HG02852 (cell line): ENCODE measurements around the gene SH3BGRL2.

ENCODE experiments used
- ATAC-seq: cut with Tn5 transposase; IDR thresholded peaks from one replicate; pipeline ENCODE4 v1.9.1; 2021; ENCODE audit warnings: mild to moderate bottlenecking, moderate library complexity; ENCODE audit not compliant: unreplicated experiment

The SH3BGRL2 gene

DNA sequence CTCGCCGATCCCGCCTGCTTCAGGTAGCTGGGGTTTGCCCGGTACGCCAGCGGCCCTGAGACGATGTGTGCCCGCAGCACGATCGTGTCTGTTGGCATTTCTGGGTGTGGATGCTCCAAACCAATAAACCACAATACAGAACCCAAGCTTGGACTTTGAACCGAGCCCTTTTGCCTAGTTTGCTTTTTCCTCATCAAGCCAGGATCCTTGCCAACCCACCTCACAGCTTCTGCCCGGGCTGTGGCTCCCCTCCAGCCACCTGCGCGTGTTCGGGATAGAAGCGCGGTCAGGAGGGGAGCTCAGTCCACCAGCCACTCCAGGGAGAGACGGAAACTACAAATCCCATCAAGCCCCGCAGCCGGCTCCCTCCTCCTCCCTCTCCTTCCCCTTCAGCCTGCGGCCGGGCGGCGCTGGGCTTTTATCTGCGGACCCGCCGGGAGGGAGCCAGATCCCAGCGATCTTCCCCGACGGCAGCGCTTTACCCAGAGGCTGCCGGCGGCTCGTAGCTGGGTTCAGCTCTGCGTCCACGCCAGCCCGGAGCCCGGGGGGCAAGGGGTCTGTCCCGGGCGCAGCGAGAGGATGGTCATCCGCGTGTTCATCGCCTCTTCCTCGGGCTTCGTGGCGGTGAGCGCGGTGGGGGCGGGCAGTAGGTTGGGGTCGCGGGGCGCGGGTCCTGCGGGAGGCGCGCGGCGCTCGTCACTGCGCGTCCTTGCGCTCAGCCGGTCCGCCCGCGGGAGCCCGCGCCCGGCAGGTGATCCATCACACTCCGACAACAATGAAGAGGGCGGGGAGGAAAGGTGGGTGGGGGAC lies at the start of gene SH3BGRL2:
TSS of gene SH3BGRL2 (plus strand) at position 447 of the 810 bp plus-strand sequence. CDS start at position 580, 133 bp downstream.
- ATAC-seq, result peak; percentile 57

DNA sequence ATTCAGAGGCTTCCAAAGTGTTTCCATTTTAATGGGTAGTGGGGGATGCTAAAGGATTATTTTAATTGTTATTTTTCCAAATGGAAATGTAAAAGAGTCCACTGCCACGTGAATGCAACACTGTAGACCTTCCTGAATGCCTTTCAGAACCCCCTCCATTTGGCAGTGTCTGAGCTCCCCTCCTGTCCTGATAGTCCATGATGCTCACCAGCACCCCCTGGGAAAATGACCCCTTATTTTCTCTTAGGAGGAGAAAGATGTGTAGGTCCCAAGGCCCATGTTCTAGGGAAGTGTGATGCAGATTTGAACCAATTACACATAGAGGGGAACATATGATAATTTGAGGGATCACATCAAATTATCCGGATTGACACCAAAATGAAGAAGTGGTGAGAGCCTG lies 46.8 kb upstream of the SH3BGRL2 start:
- ATAC-seq, result no peak

DNA sequence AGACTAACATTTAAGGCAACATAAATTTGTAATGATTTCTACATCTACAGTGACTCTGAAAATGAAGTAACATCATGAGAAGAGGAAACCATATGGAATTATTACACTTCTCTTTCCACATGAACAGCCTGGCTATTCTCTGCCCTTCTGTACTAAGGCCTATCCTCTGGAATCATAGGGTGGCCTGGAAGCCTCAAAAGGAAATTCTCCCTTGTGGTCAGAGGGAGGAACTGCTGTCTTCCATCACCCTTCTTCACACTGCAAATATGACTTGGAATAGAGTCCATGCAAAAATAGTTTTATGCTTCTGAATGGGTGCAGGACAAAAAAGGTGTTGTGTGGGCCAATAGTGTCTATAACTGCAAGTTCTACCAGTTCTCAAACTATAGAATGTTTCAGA lies 44.6 kb upstream of the SH3BGRL2 start:
- no peak for ATAC-seq

DNA sequence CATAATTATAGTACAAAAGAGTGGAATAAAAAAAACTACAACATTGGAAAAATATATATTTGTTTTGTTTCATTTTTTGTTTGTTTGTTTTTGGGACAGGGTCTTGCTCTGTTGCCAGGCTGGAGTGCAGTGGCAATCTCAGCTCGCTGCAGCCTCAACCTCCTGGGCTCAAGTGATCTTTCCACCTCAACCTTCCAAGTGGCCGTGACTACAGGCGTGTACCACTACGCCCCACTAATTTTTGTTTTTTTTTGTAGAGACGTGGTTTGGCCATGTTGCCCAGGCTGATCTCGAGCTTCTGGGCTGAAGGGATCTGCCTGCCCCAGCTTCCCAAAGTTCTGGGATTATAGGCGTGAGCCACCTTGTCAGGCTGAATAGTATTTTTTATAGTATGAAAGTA lies 41.4 kb upstream of the SH3BGRL2 start:
- ATAC-seq, result no peak

DNA sequence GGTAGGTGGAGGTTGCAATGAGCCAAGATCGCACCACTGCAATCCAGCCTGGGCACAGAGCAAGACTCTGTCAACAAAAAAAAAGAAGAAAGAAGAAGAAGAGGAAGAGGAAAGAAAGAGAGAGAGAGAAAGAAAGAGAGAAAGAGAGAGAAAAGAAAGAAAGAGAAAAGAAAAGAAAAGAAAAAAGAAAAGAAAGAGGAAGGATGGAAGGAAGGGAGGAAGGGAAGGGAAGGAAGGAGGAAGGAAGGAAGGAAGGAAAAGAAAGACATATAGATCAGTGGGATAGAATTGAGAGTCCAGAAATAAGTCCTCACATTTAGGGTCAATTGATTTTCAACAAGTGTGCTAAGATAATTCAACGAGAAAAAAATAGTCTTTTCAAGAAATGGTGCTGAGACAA lies 34.0 kb upstream of the SH3BGRL2 start:
- no peak for ATAC-seq

DNA sequence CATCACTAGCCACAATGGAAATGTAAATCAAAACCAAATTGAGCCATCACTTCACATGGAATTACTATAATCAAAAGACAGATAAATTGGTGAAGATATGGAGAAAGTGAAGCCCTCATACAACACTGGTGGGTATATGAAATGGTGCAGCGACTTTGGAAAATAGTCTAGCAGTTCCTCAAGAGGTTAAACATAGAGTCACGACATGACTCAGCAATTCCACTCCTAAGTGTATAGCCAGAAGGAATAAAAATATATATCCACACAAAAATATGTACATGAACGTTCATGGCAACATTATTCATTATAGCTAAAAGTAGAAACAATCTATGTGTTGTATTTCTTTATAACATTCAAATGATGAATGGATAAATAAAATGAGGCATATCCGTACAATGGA lies 33.1 kb upstream of the SH3BGRL2 start:
- ATAC-seq, result no peak

DNA sequence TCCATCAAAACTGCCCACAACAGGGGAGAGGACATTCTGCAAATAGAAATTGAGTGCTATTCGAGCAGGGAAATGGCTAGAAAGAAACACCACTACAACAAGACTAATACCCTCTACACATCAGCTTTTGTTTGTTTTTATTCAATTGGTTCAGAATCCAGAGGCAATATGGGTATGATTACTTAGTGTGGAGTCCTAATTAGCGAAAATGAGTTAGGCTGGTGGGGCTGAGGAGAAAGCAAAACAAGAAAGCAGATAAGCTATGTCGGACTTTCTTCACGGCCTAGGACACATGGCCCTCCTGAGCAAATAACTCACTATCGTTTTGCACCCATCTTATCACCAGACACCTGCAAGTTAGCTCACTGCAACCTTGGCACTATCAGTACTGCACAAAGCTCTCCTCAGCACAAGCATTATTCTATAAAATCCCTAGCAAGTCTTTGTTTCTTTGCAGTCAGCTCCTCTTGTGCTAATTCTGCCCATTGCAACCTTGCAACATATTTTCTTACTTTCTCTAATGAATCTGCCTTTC lies 31.3 kb upstream of the SH3BGRL2 start:
- no peak for ATAC-seq

DNA sequence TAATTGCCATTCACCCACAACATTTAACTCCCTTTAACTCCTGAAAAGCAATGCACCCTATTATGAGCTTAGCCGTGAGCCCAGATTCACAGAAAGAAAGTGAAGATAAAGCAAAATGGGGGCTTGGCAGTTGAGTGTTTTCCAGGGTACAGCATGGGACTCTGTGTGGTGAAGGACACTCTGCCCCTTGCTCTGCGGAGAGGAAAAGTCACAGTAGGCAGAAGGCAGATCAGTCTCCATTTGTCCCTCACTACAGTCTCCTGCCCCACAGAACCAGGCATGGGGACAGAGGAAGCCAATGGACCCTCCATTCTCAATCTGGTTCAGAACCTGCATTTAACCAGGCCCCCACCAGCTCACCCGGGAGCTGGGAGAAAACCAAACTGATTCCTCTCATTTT lies 30.8 kb upstream of the SH3BGRL2 start:
- ATAC-seq, result no peak

DNA sequence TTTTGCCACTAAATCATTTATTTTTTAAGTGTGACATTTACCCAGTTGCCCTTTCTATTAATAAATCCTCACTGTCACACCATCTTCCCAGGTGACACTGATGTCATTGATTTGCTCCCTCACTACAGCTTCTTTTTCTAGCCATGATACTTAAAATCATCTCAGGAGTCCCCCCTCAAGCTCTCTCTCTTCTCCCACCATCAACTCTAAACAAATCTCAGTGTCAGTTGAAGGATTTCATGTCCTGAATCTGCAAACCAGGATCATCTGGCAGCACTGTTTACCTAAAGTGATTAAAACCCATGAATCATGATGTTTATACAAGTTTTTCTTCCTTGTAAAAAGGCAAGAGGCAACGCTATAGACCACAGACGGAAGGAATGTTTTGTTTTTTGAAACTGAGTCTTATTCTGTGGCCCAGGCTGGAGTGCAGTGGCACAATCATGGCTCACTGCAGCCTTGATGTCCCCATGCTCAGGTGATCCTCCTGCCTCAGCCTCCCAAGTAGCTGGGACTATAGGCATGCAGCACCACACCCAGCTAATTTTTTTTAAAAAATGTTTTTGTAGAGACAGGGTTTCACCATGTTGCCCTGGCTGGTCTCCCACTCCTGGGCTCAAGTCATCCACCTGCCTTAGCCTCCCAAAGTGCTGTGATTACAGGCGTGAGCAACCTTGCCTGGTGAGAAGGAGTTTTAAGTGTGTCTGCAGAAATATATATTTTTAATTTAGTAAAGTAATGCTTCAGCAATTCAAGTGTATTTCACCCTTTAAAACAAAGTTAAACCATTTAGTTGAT lies 30.1 kb upstream of the SH3BGRL2 start:
- ATAC-seq, result no peak

DNA sequence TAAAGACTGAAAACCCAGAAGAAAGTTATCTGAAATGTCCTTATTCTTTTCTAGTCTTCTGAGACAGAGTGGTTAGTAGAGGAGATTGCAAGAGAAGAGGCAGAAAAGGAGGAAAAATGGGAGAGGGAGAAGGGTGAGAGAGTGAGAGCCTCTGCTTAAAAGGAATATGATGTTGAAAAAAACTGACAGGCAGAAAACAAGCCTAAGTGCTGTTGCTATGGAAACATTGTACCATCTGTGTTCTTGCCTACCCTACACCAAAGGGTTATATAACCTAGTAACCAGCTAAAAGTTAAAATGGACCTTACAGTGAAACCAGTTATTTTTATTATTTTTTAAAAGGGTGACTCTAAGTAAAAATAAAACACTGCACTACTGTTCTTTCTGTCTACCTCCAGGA lies 28.3 kb upstream of the SH3BGRL2 start:
- ATAC-seq, result no peak

DNA sequence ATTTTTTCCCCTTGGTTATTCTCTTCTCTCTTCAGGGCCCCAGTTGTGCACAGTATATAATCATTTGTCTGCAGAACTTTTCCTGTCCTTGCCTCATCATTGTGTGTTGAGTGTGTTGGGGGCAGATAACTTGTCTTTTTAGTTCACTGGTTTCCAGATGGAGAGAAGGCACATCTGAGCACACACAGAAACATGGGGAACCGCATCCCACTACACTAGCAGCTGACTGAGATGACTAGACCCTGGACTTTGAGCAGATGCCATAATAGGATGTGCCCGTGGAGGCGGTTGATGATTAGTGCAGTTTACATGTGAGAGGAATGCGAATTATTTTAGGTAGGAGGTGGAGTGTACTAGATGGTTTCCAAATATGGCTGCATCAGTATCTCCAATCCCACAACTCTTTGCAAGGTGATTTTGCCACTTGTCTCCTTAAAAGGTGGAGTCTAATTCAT lies 26.5 kb upstream of the SH3BGRL2 start:
- ATAC-seq, result no peak

DNA sequence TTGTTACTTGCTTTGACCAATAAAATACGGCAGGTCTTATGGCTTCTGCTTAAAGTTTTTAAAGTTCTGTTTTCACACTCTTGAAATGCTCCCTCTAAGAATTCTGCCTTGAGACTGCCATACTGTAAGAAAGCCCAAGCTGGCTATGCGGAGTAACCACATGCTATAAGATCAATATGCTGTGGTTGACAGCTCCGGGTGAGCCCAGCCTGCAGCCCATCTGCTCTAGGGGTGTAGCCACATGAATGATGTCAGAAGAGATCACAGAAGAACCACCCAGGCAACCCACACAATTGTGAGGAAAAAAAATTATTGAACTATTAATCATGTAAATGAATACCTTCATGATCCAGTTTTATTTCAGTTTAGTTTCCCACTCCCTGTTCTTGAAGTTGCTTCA lies 26.1 kb upstream of the SH3BGRL2 start:
- ATAC-seq, result no peak

DNA sequence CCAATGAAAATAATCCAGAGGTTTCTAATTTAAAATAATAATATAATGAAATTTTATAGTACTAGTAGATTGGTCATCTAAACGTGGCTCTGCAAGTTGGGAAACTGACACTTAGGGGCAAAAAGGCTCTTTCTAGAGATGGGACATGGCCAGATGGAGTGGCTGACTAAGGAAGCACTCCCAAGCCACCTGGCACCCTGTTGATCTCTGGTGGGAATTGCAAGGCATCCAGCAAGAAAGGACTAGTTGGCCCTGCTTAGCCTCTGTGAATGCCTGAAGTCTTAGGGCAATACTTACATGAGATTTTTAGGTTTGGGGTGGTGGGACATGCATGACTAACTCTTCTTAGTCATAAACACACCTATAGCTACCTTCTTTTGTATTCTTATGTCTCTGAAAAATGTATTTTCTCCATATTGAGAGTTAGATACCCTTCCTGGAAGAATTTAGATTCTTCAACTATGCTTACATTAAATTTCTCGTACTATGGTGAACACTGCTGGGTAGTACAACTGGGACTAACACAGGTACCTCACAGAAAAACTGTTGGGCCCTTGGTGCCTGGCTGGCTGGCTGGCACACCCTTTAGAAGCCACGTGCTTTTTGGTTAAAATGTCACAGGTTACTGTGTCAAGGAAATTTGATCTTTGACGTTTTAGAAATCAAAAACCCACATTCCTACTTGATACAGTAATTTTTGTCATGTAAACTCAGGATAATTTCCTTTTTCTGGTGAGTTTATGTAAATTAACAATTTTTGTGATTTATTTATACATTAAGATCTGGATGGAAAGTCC lies 25.0 kb upstream of the SH3BGRL2 start:
- ATAC-seq, result no peak

DNA sequence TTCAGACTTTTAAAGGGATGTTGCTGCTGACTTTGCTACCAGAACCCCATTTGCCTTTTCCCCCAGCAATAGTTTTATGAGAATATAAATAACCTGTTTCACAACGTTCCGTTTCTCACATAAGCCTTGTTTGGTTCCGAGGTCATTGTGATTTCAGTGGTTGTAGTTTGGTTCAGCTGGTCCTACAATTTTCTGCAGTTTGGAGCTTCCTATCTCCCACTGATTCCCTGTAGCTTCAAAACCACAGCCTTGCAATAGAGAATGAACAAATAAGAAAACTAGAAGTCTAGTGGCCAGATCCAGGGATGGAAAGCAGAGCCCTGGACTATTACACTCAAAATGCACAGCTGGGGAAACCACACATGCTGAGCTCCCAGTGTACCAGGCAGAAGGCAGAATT lies 24.1 kb upstream of the SH3BGRL2 start:
- ATAC-seq, result no peak

DNA sequence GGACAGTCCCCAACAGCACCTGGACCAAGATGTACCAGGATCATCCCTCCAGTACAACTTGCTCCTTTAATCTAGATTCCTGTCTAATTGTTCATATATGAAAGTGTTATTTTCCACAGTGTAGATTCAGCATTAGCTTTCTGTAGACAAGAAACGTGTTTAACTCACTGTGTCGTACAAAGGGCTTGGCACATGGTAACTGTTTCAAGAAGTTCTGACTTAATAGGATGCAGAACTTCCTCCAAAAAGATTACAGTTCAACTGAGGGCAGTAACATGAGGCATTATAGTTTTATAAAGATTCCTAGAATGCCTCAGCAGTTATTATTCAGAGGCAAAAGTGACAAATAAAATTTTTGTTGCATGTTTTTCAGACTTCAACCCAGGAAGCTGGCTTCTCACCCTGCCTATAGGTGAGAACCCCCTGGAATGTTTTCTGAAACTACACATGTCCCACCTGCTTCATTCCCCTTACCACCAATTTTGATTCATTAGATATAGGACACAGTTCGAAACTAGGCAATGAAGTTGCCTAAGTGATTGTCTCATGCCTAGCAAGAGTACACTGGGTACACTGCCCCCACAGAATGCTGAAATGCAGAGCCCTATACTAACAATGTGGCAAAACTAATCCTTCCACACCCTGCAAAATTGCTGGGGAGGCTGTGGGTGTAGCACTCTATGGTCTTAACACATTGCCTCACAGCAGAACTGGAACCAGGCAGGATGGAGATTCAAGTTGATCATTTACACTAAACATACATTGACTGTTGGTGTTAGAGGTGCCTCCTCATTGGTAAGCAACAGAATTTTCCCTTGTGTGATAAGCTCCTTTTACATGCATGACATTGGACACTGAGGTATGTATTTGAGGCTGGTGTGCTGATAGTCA lies 22.6 kb upstream of the SH3BGRL2 start:
- no peak for ATAC-seq

DNA sequence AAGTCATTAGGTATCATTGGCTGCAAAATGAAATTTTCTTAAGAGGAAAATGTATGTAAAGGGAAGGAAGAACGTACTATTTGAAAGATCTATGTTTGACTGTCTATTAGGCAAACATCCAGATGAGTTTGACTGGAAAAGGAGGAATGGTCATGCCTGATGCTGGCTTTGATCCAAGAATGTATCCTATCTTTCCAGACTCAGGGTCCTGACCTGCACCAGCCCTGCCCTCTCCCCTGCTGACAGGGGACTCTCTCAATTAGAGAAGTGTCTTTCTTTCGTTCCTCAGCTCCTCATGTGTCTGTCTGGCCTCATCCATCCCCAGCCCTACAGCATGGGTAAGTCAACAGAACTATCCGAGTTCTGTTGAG lies 21.9 kb upstream of the SH3BGRL2 start:
- no peak for ATAC-seq

DNA sequence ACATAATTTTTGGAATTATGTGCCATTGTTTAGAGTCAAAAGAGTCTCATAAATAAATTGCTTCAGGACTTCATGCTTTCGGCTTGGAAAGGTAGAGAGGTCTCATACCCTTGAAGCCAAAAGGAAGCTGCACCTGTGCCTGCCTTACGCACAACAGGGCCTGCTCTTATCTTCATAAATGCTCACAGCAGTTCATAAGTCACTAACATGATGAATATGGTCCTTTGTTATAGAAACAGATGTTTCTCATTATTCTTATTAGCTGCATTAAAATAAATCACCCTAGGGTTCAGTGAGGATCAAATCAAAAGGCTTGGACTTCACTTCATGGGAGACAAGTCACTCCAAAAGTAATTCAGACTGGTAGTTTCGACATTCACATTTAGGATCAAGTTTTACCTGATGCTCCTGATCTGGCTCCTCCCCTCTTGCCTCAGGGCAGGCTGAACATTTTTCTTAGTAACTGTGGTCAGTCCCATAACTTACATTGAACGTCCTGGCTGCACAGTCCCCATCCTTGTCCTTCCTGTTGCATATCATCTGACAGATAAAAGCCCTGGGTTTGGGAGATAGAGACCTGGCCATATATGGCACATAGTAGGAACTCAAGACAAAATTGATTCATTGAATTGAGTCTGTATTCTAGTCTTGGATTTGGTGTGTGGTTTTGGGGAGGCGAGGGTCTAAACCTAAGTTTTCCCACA lies 20.7 kb upstream of the SH3BGRL2 start:
- ATAC-seq, result no peak

DNA sequence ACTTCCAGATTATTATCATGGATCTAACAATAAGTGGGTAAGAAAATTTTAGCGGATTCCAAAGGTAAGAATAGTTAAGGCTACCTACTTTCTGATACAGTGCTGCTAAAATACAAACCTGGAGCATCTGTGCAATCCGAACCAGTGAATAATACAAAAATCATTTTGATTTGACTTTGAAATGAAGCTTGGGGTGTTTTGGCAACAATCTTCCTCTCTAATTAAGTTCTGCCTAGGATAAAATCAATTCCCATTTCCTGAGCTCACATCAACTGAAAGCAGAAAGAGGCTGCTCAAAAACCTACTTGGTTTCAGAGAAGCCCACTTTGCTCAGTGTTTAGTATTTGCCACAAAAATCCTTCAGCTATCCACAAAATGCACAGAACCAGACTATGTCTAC lies 18.7 kb upstream of the SH3BGRL2 start:
- ATAC-seq, result no peak

DNA sequence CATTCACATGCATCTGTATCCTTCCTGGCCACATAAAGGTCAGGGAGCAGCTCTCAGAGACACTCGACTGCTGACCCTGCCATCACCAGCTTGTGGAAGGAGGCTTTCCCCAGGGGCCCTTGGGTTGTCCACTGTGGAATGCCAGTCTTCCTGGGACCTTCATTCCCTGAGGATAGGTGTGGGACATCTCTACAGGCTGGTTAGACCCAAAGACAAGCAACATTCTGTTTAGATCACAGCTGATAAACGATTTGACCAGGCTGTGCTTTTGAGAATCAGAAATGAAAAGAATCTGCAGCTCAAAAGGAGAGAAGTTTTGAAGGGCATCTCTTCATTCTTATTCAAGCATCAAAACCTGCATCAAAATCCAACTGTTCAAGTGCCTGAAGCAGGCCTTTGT lies 18.2 kb upstream of the SH3BGRL2 start:
- no peak for ATAC-seq

DNA sequence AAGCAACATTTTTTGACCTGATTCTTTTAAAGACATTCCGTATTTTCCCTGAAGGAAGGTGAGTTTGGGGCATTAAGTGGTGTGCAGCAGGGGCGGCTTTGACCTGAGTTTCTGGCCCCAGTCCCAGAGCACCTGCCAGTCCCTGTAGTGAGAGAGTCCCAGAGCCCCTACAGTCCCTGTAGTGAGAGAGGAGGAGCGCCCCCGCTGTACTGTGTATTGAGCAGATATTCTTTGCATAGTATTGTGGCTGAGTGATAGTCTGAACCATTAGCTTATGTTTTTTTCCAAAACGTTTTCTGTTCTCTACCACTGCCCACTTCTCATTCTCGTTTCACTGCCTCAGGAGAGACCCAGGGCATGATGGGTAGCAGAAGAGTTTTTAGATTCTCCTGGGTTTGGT lies 17.2 kb upstream of the SH3BGRL2 start:
- peak; percentile 12 for ATAC-seq
